Astrocyte (in vitro differentiated cells and primary cell): Measurements from ENCODE around the gene SMTNL2.

Experiments used
- CTCF ChIP-seq: IDR thresholded peaks from 2 replicates; pipeline ENCODE4 v1.5.1; 2011; ENCODE audit warnings: low read depth, mild to moderate bottlenecking, inconsistent platforms, low read length, moderate library complexity; ENCODE audit not compliant: insufficient read depth
- EZH2 ChIP-seq: IDR thresholded peaks from 2 replicates; pipeline ENCODE4 v1.6.1; 2012; ENCODE audit warnings: mild to moderate bottlenecking, low read length, inconsistent platforms; ENCODE audit not compliant: insufficient read depth

GRCh38 chr17:4569591-4569990 lies 14.7 kb upstream of the SMTNL2 start:
- no peak for TF ChIP-seq CTCF
- no peak for TF ChIP-seq EZH2
